Stimulated activated CD4-positive, alpha-beta T cell treated with anti-CD3 and anti-CD28 coated beads, Interleukin-1b, Interleukin-23, amount 100 ng/mL, for 1 hour (primary cell): Measurements from ENCODE around the gene GRAMD4.

Experiments used
- DNase-seq, 2 donors: peaks; one replicate each; pipeline ENCODE4 v3.0.0-alpha.2; 2020; ENCODE audit warnings: low read depth in 2 of 2

Gene GRAMD4

DNA sequence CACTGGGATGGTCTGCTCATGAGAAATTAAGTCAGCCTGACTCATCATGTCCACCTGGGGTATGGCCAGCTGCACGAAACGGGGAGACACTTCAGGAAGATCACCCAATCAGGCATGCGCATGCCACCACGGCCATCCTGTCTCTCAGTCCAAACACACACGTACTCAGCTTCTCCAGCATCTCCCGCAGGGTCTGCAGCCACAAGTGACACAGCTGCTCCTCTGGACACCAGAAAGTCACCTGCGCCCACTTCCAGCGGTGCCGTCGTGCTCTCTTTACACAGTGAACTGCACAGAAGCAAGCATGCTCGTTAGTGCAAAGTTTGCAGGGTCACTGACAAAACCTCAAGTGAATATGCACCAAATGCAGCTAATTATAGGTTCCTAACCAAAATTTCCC is 99.7 kb downstream of the GRAMD4 start:
- DNase-seq: no peak

DNA sequence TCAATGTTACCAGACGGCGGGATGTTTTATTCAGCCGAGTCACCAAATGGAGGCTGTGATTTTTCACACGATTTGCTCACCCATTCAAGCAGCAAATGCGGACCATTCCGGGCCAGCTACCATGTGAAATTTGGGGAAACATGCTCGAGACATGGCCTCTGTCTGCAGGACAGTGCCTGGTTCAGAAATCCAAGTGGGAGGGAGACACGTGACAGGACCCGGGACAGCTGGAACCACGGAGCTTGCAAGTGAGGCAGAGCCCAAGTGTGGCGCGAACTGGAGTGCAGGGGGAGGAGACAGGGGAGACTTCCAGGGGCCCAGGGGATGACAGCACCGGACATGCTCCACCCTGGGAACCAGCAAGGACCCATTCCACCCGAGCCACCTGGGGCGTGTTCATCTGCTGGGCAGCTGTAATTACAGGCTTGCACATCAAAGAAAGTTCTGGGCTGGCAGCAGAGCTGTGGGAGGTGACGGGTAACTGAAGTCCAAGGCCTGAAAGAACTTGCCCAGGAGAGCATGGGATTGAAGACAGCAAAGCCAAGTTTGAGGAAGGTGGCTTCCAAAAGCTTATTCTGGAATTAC is 101.4 kb downstream of the GRAMD4 start:
- no peak for DNase-seq

DNA sequence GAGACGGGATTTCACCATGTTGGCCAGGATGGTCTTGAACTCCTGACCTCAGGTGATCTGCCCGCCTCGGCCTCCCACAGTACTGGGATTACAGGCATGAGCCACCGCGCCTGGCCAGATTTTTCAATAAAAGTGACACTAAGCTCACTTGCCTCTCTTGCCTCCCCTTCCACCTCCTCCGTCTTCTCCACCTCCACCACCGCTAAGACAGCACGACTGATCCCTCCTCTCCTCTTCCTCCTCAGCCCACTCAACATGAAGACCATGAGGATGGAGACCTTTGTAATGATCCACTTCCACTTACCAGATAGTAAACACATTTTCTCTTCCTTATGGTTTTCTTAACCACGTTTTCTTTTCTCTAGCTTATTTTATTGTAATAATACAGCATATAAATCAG is 103.7 kb downstream of the GRAMD4 start:
- no peak for DNase-seq

DNA sequence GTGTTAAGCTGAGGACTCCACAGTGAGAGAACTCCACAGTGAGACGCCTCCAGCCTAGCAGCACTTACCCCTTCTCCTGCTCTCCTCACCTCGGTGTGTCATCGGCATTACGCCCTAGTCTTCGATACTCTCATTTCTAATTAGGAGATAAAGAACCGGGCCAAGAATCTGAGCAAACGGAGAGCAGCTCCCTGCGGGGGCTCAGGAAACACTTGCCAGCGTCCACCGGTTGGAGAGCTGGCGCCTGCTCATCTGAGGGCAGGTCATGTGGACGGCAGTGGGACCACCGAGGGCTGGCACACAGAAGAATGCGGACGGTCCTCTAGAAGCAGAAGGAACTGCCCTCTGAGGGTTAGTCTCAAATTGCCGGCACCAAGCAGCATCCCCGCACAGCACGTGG is 104.9 kb downstream of the GRAMD4 start:
- no peak for DNase-seq

DNA sequence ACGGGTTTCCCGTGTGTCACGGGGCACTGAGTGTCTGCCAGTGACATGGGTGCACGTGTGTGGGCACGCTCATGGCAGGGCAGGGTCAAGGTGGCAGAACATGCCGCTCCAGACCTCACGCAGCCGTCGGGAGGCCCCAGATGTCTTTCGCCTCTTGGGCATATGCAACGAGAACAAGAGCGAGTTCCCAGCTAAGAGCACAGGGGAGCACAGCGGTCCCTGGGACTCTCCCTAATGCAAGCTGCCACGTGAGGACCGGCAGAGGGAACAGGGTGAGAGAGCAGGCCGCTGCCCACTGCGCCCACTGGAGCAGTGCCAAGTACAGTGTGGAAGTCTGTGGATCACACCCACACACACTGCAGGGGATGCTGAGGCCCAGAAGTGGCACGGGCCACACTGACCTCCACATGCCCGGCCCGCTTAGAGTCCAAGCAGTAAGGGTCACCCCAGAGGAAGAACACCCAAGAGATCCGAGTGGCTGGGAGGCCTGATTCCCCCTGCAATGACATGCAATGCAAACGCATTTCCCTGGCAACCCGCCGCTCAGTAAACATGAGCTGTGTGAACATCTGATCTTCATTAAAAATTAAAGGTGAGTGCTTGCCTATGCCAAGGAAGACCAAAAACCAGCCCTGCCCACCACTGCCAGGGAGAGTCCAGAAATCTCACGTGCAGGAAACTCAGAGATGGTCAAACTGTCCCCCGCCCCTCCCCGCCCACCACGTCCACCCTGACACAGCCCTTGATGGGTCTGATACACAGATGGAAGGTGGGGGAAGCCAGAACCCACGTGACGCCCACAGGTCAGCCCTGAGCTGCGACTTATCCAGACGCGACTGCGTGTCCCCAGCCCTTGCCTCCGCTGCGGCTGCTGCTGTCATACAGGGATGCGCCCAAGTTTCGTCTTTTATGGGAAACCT is 106.1 kb downstream of the GRAMD4 start:
- DNase-seq: no peak

- DNase-seq: no peak
Observed at GRCh38 chr22:46726986-46727317, 106.8 kb downstream of the GRAMD4 start.

- no peak for DNase-seq
Observed at GRCh38 chr22:46727813-46728364, 107.7 kb downstream of the GRAMD4 start.

DNA sequence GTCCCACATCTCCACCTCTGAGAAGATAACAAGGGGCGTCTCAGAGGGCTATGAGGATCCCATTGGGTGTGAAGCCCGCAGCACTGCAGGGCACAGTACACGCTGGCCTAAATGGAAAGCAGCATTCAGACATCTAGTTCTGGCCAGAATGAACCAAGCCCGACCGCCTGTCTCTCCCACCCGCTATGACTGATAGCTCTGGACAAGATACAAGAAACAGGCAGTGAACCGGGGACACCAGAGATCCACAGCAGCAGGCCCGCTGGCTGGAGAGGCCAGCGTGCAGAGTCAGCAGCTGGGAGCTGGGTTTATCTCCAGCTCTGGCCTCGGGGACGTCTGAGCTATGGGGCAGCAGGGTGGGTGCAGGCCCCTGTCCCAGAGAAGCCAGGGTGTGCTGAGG is 108.3 kb downstream of the GRAMD4 start:
- no peak for DNase-seq
